ENCODE measurements around the gene LRRC42.

The LRRC42 gene

DNA sequence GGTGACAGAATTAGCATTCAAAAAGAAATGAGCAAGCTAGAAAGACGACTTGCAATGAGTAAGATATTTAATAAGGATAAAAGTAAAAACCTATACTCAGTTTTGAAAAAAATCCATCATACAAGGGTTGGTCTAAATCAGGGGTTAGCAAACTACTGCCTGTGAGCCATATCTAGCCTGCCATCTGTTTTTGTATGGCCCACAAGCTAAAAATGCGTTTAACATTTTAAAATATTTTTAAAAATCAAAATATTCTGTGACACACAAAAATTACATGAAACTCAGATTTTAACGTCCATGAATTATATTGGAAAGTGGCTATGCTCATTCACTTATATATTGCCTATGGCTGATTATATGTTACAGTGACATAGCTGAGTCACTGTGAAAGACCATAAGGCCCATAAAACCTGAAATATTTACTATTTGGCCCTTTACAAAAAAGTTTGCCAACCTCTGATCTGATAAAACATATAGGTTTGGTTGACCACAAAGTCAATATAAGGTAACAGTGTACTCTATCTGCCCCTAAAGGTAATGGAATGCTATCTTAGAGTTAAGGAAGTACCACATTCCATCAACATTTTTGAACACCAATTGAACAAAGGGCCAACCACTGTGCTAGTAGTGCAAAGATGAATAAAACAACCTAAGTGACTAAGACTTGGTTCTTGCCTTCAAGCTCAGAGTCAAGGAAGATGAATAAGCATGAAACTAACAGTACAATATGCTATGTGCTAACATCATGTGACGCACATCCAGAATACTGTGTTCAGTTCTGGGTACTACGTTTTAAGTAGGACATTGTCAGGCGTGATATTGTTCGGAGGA is 3.8 kb upstream of the LRRC42 start:
- no peak for DNase-seq (ENCODE audit: low read depth in 2 of 2)

DNA sequence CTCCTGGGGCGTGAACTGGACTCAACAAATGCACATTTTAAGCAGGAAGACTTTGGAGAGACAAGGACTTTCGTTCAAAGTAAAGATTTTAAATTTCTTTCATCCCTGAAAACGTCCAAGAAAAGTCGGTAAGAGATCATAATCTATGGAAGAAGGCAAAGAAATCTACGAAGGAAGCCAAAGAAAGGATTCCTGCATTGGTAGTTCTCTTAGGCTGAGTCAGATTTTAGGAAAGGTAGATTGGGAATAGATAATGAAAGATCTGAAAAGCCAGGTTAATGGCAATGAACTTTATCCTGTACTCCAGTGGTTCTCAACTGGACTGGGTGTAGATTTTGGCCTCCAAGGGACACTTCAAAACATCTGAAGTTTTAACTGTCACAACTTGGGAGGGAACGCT is 3.1 kb upstream of the LRRC42 start:
- DNase-seq (ENCODE audit: low read depth in 2 of 2), result no peak

DNA sequence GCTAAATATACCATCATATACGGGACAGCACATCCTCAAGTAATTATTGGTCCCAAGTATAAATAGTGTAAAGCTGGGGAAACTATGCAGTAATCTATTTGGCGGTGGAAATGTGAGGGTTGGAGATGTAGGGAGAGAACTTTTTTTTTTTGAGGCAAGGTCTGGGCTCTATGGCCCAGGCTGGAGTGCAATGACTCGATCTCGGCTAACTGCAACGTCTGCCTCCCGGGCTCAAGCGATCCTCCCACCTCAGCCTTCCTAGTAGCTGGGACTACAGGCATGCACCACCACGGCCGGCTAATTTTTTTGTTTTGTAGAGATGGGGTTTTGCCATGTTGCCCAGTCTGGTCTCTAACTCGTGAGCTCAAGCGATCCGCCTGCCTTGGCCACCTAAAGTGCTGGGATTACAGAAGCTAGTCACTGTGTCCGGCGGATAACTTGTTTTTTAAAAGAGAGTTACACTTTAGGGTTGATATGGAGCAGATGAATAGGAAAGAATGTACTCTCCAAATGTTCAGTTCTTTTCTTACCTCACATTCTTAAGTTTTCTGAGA is 2.6 kb upstream of the LRRC42 start:
- no peak for DNase-seq (ENCODE audit: low read depth in 2 of 2)

DNA sequence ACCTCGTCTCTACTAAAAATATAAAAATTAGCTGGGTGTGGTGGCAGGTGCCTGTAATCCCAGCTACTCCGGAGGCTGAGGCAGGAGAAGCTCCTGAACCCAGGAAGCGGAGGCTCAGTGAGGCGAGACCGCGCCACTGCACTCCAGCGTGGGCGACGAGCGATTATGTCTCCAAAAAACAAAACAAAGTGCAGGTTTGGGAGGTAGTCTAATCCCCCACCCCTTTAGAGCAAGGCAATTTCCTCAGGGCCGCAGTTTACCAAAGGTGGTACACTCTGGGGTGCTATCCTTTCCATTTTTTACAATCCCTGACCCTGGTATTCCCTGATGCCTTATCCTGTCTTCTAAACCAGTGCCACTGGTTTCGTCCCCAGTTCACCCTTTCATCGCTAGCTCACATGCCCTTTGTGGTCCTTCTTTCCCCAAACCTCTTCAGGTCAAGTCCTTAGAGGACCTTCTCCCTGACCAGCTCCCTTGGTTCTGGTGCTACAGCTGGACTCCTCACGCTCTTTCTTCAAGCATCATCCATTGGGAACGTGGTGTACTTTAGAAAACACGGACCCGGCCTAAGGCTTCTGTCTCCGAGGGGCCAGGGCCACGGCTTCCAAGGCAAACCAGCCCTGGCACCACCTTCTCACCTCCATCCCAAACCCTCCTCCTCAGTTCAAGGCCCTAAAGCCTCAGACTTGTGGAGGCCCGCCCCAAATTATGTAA is 1.5 kb upstream of the LRRC42 start:
- no peak for DNase-seq (ENCODE audit: low read depth in 2 of 2)

DNA sequence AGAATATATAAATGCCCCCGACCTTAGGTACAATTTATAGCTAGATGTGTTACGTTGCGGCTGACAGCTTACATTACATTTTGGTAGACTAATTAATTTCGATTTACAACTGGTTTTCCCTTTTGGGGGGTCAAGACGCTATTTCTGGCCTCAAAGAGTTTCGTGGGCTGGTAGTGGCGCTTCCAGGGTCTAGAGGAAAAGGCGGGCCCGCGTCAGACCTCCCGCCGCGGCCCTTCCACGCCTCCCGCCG is 1.0 kb upstream of the LRRC42 start:
- DNase-seq (ENCODE audit: low read depth in 2 of 2), result no peak

DNA sequence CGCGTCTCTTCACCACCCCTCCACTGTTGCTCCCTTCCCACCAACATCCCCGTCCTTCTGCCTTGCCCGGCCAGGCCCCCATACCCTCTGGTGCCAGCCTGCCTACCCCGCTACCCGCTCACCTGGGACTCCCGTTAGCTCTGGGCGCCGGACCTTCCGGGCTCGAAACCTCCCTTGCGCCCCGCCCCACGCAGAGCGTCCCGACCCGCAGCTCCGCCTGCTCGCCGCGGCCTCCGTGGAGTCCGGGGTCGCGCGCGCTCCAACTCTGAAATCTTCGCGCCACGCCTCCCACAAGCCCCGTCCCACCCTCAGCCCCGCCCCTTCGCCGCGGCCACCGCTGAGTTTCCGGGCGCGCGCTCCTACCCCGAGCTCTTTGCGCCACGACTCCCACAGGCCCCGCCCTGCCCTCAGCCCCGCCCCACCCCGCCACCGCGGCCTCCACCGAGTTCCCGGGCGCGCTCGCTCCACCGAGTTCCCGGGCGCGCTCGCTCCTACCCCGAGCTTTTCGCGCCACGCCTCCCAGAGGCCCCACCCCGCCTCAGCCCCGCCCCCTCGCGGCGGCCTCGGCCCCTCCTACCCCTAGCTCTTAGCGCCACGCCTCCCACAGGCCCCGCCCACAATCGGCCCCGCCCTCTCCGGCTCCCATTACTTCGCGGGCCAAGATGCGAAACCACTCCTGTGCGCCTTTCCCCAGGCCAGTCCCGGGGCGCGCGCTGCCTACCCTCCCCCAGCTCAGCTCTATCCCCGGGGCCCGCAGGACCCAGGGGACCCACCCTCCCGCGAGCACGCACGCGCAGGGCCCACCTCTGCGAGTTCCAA is 508 bp upstream of the LRRC42 start, which contains the start of gene IFT25:
Gene IFT25 (minus strand): TSS at position 267 of the 819 bp plus-strand sequence. CDS start 5,617 bp downstream, outside the sequence.
- DNase-seq (ENCODE audit: low read depth in 2 of 2), result peak; percentile 96 to 97

DNA sequence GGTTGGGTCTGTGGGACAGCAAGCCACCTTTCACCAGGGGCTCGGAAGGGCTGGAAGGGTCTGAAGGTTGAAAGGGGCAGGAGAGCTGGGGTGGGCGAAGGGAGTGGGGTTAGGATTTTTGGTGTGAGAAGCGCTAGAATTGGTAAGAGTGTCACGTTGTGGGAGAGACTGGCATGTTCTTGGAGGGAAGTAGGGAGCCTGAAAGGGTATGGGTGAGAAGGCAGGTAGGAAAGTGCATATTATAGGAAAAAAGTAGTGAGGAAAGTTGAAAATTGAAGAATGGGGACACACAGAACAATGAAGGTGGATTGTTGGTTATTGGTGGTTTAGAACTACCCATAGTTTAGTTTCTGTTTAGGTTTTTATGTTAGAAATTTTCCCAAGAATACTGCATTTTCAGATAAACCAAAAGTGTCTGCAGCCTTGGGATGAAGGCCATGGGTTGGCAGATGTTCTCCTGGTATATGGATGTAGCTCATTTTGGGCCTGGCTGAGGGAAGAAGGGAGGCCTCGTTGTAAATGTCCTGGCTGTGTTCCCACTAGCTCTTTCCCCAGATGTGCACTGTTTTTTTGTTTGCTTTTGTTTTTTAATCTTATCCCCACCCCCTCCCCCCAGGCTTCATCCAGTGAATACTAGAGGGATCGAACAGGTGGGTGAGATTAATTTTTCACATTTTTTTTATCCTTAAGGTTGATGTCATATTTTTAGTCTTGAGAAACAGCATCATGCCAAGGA is 1.2 kb downstream of the LRRC42 start:
- no peak for DNase-seq (ENCODE audit: low read depth in 2 of 2)

DNA sequence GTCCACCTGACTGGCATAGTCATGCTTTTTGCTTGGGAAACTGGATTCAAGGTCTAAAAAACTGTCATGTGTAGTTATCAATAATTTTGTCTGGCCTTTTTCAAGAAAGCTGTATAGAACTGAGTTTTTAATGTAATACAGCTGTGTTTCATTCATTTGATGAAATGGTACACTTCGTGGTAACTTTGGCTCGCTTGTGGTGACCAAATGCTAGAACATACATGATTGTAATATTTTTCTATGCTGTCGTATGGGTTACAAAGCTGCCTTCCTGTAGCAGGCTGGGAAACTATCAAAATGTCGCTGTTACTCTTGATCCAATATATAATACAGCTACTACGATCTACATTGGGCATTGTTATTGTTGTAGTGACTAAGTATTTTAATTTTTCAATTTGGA is 2.1 kb downstream of the LRRC42 start:
- DNase-seq (ENCODE audit: low read depth in 2 of 2), result no peak

DNA sequence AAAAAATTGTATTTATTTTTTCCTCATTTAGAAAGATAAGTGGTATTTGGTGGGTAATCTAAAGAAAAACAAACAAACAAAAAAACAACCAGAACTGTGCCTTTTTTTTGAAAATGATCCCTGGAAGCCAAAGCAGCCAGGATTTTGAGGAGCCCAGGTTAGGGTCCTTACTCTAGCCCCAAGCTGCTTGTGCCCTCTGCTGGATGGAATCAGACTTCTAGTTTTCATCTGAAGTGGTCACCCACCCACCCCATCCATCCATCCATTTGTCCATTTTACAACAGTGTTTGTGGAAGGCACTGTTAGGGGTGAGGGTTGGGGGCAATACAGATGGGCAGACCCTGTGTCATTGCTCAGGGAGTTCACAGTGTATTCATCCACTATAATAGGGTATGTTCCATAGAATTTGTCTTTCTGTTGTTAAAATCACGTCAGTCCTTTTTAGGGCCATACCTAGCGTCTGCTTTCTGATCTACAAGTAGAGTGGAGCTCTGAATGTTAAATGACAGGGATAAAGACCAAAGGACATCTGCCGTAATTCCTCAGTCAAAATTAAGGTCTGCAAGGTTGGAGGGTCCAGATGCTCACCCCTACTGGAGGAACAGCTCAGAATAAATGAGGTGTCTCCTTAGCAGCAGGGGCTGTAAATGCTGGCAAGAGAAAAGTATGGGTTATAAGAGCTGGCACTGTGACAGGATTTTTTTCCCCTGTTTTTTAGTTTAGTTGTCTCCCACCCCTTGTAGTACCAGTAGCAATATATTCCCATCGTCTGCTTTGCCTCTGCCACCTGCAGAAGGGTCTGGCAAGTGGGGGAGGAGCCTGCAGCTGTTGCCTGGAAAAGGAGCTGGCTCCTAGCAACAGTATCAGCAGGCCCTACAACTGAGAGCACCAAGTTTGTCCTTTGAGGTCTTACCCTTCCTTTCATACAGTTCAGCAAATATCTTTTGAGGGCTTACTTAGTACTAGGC is 3.2 kb downstream of the LRRC42 start:
- no peak for DNase-seq (ENCODE audit: low read depth in 2 of 2)

DNA sequence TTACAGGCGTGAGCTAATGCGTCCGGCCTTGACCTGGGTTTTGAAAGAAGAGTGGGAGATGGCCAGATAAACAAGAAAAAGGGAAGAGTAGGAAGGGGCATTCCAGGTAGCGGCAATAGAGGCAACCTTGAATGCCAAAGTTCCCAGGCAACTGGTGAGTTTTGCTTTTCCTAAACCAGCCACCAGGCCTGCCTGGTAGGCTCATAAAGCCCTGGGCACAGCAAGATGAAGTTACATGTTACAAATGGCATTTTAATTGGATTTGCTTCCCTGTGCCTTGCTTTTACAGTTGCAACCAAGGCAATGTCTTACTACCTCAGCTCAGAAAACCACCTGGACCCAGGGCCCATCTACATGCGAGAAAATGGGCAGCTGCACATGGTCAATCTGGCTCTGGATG is 5.5 kb downstream of the LRRC42 start:
- DNase-seq (ENCODE audit: low read depth in 2 of 2), result no peak

DNA sequence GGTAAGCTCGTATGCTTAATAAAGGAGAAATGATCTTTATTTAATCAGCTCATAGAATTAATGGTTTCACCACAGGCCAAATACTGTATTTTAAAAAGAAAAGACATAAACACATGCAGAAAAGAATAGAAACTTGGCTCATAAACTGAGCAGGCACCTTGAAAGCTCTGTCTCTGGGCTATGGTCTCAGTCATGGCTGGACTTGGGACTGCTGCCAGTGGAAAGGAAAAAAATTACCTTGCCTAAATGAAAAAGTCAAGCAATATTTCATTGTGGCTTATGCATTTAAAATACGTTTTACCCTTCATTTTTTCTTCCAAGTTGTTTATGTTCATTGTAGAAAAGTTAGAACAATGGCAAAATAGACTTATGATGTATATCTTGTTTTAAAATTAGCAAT is 8.0 kb downstream of the LRRC42 start:
- no peak for DNase-seq (ENCODE audit: low read depth in 2 of 2)

DNA sequence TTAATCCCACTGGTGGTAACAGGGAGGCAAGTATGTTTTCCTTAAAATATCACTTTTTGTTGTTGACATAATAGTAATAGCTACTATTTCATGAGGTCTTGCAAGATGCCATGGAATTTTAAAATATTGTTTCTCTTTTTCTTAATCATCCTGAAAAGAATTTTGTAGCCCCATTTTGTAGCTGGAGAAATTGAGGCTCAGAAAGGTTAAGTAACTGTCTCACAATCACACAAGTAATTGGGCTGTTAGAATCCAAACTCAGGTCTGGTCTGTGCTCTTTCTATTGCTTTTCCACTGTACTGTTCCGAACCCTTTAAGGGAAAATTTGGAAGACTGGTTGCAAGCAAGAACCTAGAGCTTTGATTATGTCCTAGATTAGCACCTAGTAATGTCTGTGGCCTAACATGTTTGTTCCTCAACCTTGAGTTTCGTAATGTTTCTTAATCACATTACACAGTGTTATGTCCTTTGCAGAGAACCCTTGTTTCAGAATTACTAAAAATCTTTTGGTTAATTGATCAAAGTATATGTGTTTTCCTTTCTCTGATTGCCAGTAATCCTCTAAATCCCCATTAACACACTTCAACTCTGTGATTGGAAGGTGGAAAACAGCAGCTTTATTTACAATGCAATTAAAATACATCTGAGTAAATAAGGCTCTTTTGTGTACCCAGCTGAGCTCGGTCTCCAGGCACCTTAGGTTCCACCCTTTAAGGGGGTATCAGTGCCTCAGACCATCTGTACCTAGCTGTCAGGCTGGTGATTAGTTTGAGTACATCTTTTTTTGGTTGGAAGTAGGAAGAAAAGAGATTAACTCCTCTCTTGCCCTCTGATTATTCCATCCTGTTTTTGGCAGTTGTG is 10.4 kb downstream of the LRRC42 start:
- DNase-seq (ENCODE audit: low read depth in 2 of 2), result no peak

DNA sequence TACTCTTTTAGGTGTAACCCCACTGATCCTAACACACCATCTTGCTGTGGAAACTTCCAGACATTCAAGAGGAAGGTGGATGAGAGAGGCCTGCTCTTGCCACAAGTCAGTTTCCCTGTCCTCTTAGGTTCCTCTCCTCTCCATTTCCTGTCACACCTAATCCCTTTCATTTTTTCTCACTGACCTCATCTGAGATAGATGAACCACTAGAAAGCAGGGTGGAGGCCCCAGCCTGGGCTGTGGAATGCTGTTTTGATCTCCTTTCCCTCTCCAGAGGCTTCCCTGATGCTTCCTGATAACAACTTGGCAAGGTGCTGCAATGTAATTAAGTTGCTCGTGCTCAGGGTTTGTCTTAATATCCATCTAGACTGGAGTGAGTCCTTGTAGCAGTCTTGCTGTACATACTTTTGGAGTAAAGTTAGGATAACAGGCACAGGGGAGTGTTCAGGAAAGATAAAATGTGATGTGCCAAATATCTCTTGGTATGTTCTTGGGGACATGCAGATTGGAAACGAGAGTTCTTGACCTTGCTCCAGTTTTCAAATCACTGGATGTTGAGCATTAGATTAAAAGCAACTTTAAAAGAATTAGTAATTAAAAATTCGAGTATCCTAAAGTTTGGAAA is 11.2 kb downstream of the LRRC42 start:
- DNase-seq (ENCODE audit: low read depth in 2 of 2), result no peak

DNA sequence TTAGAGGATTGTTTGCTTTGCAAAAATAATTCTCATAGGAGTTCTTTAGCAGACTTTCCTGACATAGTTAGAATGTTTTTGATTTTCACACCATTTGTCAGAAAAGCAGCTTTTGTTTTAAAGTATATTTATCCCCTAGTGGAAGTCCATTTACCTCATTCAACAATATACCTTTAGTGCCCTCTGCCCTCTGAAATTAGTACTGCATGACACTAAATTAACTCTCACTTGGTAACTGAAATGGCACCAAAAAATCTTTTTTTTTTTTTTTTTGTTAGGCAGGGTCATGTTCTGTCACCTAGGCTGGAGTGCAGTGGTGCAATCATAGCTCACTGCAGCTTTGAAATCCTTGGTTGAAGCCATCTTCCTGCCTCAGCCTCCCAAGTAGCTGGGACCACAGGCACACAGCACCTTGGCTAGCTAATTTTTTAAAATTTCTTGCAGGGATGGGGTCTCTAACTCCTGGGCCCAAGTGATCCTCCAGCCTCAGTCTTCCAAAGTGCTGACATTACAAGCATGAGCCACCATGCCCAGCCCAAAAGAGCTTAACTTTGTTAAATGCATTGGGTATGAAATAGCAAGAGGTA is 13.6 kb downstream of the LRRC42 start:
- no peak for DNase-seq (ENCODE audit: low read depth in 2 of 2)

DNA sequence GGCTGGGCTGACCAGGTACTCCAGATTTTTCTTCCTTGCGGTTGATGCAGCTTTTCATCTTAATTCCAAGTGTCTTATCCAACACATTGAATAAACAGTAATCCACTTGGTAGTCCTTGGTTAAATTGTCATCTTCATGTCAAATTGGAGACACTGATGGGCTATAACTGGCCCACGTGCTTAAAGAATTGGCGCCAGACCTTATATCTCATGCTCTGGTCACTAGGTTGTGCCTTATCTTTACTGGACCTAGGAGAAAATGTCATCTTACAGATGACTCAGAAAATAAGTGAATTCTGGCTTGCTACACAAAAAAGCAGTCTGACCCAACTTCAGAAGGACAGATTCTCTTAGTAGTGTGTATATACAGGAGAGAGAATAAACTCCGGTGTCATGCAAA is 16.2 kb downstream of the LRRC42 start:
- DNase-seq (ENCODE audit: low read depth in 2 of 2), result no peak

DNA sequence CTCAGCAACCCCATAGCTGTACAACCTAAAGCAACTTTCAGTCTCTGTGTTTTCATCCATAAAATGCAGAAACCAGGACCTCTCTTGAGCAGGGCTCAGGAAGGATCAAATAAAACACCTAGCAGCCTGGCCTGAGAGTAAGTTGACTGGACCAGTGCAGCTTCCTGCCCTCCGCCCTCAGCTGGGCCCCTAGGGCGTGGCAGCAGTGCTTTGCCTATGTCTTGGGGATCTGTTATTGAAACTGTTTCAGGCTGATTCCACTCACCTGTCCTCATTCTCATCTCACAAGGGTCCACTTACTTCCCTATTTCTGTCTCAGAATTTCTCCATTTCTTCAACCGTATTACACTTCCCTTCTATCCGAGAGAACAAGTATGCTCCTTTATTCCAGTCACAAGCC is 17.3 kb downstream of the LRRC42 start:
- DNase-seq (ENCODE audit: low read depth in 2 of 2), result no peak

DNA sequence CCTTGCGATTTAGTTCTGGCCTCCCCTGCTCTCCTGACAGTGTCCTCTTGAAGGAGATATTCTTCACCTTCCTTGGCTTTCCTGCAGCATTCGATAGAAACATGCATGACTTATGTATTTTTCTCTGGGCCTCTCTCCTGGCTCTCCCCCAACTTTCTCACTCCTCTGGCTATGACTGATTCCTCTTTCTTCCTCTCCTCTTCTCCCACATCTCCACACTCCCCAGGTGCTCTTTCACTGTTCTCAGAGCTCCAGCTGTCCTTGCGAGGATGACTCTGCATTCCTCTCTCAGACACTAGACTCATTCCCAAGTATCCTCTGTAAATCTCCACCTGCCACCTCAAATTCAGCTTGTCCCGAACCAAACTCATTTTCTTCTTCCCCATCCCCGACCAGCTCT is 18.0 kb downstream of the LRRC42 start:
- DNase-seq (ENCODE audit: low read depth in 2 of 2), result no peak

DNA sequence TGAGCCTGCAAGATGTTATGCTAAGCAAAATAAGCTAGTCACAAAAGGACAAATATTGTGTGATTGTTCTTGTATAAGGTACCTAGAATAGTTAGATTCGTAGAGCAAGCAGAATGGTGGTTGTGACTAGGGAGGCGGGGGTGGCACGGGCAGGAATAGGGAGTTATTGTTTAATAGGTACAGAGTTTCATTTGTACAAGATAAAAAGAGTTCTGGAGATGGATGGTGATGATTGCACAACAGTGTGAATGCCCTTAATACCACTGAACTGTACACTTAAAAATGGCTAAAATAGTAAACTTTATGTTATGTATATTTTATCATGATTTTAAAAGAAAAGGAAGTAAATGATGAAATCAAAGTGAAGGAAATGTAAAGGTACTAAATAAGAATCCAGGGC is 20.6 kb downstream of the LRRC42 start:
- no peak for DNase-seq (ENCODE audit: low read depth in 2 of 2)
